Hematopoietic multipotent progenitor cell treated with erythropoietin and hydrocortisone succinate and interleukin-3 and kit ligand, for 17 days (in vitro differentiated cells): ENCODE results near the gene ADCK1.
A peak's percentile ranks its signal among the peaks of the same experiment; 100 is the strongest.
"Not testable (repeated sequence)": the region's sequence is repeated elsewhere in the genome, so short reads cannot be mapped to it uniquely, and the experiment has no call there.

Source experiments
- DNase-seq: peaks from one replicate; pipeline ENCODE4 v3.0.0-alpha.2; 2015; ENCODE audit warnings: low spot score

The ADCK1 gene

GRCh38 chr14:77809011-77809410 is 9.1 kb downstream of the ADCK1 start:
- no peak for DNase-seq

- no peak for DNase-seq
These were observed 12.1 kb downstream of the ADCK1 start for GRCh38 chr14:77812028-77812427.

- not testable (repeated sequence) for DNase-seq
These were observed 12.8 kb downstream of the ADCK1 start for GRCh38 chr14:77812682-77813081.

GRCh38 chr14:77822307-77822706 is 22.4 kb downstream of the ADCK1 start:
- DNase-seq = peak; percentile 25

- DNase-seq = peak; percentile 40
These were observed 22.8 kb downstream of the ADCK1 start for GRCh38 chr14:77822741-77823140.

- no peak for DNase-seq
These were observed 23.5 kb downstream of the ADCK1 start for GRCh38 chr14:77823378-77823777.

DNA sequence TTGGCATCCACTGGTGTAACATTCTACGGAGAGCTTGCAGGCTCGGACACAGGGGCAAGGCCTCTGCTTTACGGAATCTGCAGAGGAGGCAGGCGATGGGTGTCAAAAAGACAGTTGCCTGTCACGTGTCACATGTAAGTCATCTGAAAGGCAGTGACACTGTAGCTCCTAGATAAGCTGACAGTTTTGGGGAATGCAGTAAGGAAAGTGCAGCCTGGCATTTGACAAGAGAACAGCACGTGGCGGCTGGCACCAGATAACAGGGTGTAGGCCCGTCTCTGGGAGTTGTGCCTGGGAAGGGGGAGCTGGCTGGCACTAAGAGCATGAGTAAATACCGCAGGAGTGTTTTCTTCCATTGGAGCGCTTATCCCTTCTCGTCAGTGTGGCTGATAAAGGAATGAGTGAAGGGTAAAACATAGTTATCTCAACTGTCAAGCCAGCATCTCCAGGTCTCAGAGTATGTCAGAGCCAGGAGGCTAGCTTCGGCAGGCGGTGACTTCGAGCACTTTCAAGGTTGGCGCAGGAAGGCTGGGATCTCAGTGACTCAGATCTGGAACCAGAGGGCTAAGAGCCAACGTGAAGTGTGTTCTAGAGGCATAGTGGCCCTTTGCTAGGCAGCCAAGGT is 26.1 kb downstream of the ADCK1 start:
- peak; percentile 82 for DNase-seq

DNA sequence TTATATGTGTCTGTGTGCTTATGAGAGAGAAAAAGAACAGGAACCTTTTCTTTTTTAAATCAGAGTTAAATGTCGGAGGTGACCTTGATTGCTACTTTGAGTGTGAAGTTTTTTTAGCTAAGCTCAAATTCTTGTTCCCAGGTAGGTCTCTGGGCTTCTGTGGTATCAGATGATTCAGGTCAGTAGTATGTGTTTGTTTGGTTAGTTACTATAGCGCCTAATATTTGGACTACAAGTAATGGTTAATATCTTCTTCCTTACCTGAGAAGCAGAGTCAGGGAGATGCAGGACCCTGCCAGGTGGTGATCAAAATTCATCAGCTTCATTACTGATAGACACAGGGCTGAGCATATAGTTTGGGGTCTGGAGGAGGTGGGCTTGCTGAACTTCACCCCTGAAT is 30.8 kb downstream of the ADCK1 start:
- DNase-seq = no peak

GRCh38 chr14:77832297-77832696 is 32.4 kb downstream of the ADCK1 start:
- DNase-seq = no peak

DNA sequence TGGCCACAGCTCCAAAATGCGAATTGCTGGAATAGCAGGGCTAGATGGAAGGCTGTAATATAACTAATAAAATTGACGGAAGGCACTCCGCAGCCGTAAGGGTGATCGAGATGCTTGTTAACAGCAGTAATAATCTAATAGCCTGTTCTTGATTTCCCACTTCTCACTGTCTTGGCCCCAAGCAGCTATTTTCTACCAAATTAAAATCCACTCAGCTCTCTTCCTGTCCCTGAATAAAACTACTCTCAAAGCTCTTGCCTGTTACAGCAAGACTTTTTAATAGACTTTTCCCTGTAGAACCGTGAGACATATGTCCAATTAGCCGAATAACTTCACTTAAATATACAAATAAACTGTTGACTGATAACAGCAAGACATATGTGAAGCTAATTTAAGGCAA is 38.0 kb downstream of the ADCK1 start:
- DNase-seq = no peak

DNA sequence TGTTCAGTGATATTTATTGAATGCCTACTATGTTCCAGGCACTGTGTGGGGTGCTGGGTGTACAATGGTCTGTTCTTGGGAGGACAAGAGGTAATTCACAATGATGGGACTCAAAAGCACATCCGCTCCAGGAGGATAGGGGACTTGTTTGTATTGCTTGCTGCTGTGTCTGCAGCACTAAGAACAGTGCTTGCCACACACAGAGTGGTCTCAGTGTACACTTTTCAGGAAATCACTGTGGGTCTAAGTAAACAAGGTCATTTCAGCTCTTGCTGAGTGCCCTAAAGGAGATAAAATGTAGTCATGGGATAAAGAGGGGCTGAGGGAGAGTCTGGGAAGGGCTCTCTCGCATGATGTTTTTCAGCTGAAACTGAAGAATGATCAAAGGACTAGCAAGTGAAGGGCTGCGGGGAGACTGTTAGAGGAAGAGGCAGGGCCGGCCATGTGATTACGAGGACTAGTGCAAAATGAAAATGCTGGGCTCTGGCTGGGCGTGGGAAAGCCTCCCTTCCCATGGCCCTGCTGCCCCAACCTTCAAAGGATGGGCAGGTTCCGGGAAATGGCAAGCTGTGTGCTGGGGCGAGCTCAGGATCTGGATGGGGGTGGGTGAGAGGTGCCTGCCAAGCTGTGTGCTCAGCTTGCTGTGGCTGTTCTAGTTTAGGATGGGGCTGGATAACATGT is 39.1 kb downstream of the ADCK1 start:
- DNase-seq = no peak

DNA sequence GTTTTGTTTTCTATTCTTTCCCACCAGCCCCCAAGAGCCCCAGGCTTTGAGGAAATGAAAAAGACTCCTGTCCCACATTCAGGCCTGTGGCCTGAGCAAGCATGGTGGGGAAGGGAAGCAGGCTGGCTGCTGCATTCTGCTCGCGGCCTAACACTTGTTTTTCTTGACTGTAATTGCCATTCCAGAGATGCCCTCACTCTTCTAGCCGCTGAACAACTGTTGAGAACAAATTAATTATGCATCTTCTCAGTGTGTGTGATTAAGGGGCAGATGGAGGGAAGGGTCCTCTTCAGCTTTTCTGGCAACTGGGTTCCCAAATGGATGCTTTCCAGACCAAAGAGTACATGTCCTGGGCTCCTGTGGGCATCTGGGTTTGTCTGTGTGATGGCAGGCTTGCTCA is 43.3 kb downstream of the ADCK1 start:
- no peak for DNase-seq

DNA sequence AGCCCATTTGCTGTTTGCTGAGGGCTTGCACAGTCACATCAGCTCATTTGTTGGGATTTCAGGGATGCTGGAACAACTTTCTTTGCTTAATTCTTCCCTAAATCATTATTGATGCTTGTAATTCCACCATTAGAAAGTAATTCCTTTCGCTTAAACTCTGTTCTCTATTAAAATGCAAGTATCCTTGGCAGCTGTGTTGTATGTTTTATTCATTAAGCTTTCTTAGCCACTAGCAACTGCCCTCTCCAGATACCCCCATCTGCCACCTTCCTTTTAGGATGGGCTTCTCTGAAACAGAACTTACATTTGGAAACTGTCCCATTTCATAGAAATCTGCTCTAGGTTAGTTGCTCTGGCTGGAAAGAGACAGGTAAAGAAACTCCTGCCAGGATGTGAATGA is 43.7 kb downstream of the ADCK1 start:
- DNase-seq = no peak

DNA sequence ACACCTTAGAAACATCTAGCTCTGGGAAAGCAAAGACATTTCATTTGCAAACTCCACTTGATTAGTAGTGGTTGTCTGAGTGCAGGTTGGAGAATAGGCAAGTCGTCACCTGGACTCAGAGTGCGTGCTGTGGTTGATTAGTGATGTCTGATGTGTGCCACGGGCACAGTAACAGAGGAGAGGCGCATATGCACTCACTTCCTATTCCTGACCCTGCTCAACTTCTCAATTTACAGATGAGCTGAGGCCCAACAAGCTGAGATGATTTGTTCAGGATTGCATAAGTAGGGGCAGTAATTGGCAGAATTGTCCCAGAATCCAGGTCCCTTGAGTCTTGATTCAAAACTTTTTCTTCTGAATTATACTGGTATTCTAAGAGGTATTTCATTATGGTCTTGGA is 44.9 kb downstream of the ADCK1 start:
- no peak for DNase-seq

- DNase-seq = no peak
These were observed 48.1 kb downstream of the ADCK1 start for GRCh38 chr14:77848031-77848430.

DNA sequence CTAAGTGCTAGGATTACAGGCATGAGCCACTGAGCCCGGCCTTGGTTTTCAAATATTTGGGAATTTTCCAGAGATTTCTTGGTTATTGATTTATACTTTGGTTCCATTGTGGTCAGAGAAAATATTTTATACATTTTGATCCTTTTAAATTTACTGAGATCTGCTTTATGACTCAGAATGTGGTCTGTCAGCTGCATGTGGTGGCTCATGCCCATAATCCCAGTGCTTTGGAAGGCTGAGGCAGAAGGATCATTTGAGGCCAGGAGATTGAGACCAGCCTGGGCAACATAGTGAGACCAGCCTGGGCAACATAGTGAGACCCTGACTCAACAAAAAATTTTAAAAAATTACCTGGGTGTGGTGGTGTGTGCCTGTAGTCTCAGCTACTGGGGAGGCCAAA is 49.8 kb downstream of the ADCK1 start:
- no peak for DNase-seq

GRCh38 chr14:77853919-77854318 is 54.0 kb downstream of the ADCK1 start:
- DNase-seq = no peak

- no peak for DNase-seq
These were observed 57.0 kb downstream of the ADCK1 start for GRCh38 chr14:77856941-77857340.

- DNase-seq = peak; percentile 60
These were observed 60.1 kb downstream of the ADCK1 start for GRCh38 chr14:77859934-77860570.

- no peak for DNase-seq
These were observed 61.3 kb downstream of the ADCK1 start for GRCh38 chr14:77861201-77861600.

GRCh38 chr14:77862154-77862786 is 62.4 kb downstream of the ADCK1 start:
- DNase-seq = peak; percentile 82

DNA sequence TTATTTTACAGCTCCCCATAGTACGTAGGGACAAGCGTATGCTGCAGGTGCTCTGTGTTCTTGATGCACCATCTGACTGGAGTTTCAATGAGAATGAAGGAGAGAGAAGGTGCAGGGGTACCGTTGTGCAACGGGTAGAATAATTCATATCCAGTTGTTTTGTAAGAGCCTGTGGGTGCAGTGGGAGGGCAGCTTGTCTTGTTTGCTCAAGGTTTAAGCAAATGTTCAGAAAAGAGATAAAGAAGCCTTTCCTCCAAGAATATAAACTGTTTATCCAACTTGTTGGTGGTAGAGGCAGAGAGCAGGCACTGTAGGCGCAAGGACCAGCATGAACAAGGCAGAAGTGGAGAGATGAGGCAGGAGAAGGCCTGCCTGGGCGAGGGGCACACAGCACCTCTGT is 64.2 kb downstream of the ADCK1 start:
- no peak for DNase-seq

- no peak for DNase-seq
These were observed 64.7 kb downstream of the ADCK1 start for GRCh38 chr14:77864580-77864979.
